WTC11 (cell line): Measurements from ENCODE around the gene LIMCH1. TPM values are rescaled to one million over a fixed set of nuclear protein-coding genes. Genes with fewer than 3 reads are reported as not detected.

Source experiments
- ATAC-seq: fragments of 200-7000 bp; cut with Tn5 transposase; 2 replicates; pipeline ENCODE4 v1.10.0; 2021; ENCODE audit warnings: mild to moderate bottlenecking, moderate library complexity
- CTCF ChIA-PET: fragments of 300-600 bp; sonication (Branson Sonifier 250); formaldehyde crosslinking; loops from one replicate; lab custom pipeline; 2021; ENCODE audit warnings: antibody characterized with exemption; lab: Charles Lee
- POLR2A ChIA-PET: fragments of 350-600 bp; sonication (Branson Sonifier 250); formaldehyde crosslinking; loops from one replicate; lab custom pipeline; 2021; ENCODE audit warnings: antibody characterized with exemption; lab: Charles Lee
- DNase-seq: peaks from one replicate; pipeline ENCODE4 v3.0.0; 2021; ENCODE audit warnings: low spot score
- H3K27ac Mint-ChIP-seq: 2 replicates; pipeline ENCODE4 v1.8.0; 2021; ENCODE audit warnings: mixed read lengths
- H3K27me3 Mint-ChIP-seq: 2 replicates; pipeline ENCODE4 v1.8.0; 2021; ENCODE audit warnings: low read depth, mild to moderate bottlenecking, moderate library complexity, mixed read lengths
- H3K36me3 Mint-ChIP-seq: 2 replicates; pipeline ENCODE4 v1.8.0; 2021; ENCODE audit warnings: mixed read lengths
- H3K4me1 Mint-ChIP-seq: 2 replicates; pipeline ENCODE4 v1.8.0; 2022; ENCODE audit warnings: mixed read lengths
- H3K4me3 Mint-ChIP-seq: 2 replicates; pipeline ENCODE4 v1.8.0; 2021; ENCODE audit warnings: mild to moderate bottlenecking, moderate library complexity, mixed read lengths
- H3K9me3 Mint-ChIP-seq: 2 replicates; pipeline ENCODE4 v1.8.0; 2021; ENCODE audit warnings: mixed read lengths
- AFF4 ChIP-seq: sonication (generic); formaldehyde crosslinking; IDR thresholded peaks from 2 replicates; pipeline ENCODE4 v1.8.1; 2023; ENCODE audit warnings: mild to moderate bottlenecking, missing genetic modification reagents, borderline replicate concordance
- ATF1 ChIP-seq: sonication (generic); formaldehyde crosslinking; IDR thresholded peaks from 2 replicates; pipeline ENCODE4 v1.8.1; 2023; ENCODE audit warnings: mild to moderate bottlenecking, moderate library complexity, missing genetic modification reagents
- ATF3 ChIP-seq: sonication (generic); formaldehyde crosslinking; conservative IDR thresholded peaks from 2 replicates; pipeline ENCODE4 v1.8.1; 2022; ENCODE audit warnings: mild to moderate bottlenecking, missing genetic modification reagents
- CTCF ChIP-seq: fragments of 200-600 bp; IDR thresholded peaks from 2 replicates; pipeline ENCODE4 v1.8.0; 2022; ENCODE audit warnings: antibody characterized with exemption
- E2F4 ChIP-seq: sonication (generic); formaldehyde crosslinking; IDR thresholded peaks from 2 replicates; pipeline ENCODE4 v1.8.1; 2022; ENCODE audit warnings: low read depth, mild to moderate bottlenecking, moderate library complexity, missing genetic modification reagents, borderline replicate concordance
- ELF4 ChIP-seq: sonication (generic); formaldehyde crosslinking; IDR thresholded peaks from 2 replicates; pipeline ENCODE4 v1.8.1; 2022; ENCODE audit warnings: low read depth, mild to moderate bottlenecking, moderate library complexity, missing genetic modification reagents
- FOXJ3 ChIP-seq: sonication (generic); formaldehyde crosslinking; IDR thresholded peaks from 2 replicates; pipeline ENCODE4 v1.9.0; 2021; ENCODE audit warnings: missing genetic modification reagents, mild to moderate bottlenecking, borderline replicate concordance
- FOXP4 ChIP-seq: sonication (generic); formaldehyde crosslinking; IDR thresholded peaks from 2 replicates; pipeline ENCODE4 v1.8.0; 2022; ENCODE audit warnings: mild to moderate bottlenecking, missing genetic modification reagents
- HMGA2 ChIP-seq: fragments of 250-450 bp; sonication (Bioruptor Pico); IDR thresholded peaks from 2 replicates; pipeline ENCODE4 v1.4.0; 2021; ENCODE audit warnings: mild to moderate bottlenecking, moderate library complexity
- MAX ChIP-seq: sonication (generic); formaldehyde crosslinking; IDR thresholded peaks from 2 replicates; pipeline ENCODE4 v1.8.0; 2022; ENCODE audit warnings: mild to moderate bottlenecking, missing genetic modification reagents
- MXD4 ChIP-seq: fragments of 250-450 bp; sonication (Bioruptor Pico); IDR thresholded peaks from 2 replicates; pipeline ENCODE4 v1.8.0; 2021; ENCODE audit warnings: mild to moderate bottlenecking, moderate library complexity, borderline replicate concordance
- MYBL2 ChIP-seq: sonication (generic); formaldehyde crosslinking; IDR thresholded peaks from 2 replicates; pipeline ENCODE4 v1.8.1; 2023; ENCODE audit warnings: mild to moderate bottlenecking, moderate library complexity, missing genetic modification reagents
- NR1H2 ChIP-seq: sonication (generic); formaldehyde crosslinking; IDR thresholded peaks from 2 replicates; pipeline ENCODE4 v1.9.0; 2021; ENCODE audit warnings: mild to moderate bottlenecking, moderate library complexity, missing genetic modification reagents
- OVOL2 ChIP-seq: fragments of 250-450 bp; sonication (Bioruptor Pico); IDR thresholded peaks from 2 replicates; pipeline ENCODE4 v1.9.0; 2021; ENCODE audit warnings: mild to moderate bottlenecking, borderline replicate concordance
- RORB ChIP-seq: fragments of 250-450 bp; sonication (Bioruptor Pico); IDR thresholded peaks from 2 replicates; pipeline ENCODE4 v1.9.0; 2021; ENCODE audit warnings: mild to moderate bottlenecking
- SMAD4 ChIP-seq: sonication (generic); formaldehyde crosslinking; IDR thresholded peaks from 2 replicates; pipeline ENCODE4 v1.8.0; 2022; ENCODE audit warnings: mild to moderate bottlenecking, missing genetic modification reagents
- ZNF512 ChIP-seq: sonication (generic); formaldehyde crosslinking; IDR thresholded peaks from 2 replicates; pipeline ENCODE4 v1.8.1; 2022; ENCODE audit warnings: missing genetic modification reagents, borderline replicate concordance
- total RNA-seq: library from RNA; stranded (reverse); gene quantifications from 3 replicates; pipeline ENCODE4 v1.2.3, GENCODE V29; 2021

Gene LIMCH1
- total RNA-seq, 1 experiment from 2014 or later, result 0.92 TPM

- TF ChIP-seq RORB (CRISPR knock-in tag) (no peak), ELF4 (CRISPR knock-in tag) (no peak), ATF3 (CRISPR knock-in tag) (no peak)
These were observed 13.6 kb downstream of the LIMCH1 start (continued) for GRCh38 chr4:41551536-41551935.

GRCh38 chr4:41554905-41555304, 16.9 kb downstream of the LIMCH1 start:
- H3K27me3 Mint-ChIP-seq, result peaks cover 4% of the 10 kb centered on the region
- ChIA-PET POLR2A (no interaction called here), CTCF (no interaction called here)
- no peak overlapping the region for H3K27ac Mint-ChIP-seq
- DNase-seq, result no peak
- no peak overlapping the region for H3K4me3 Mint-ChIP-seq
- peaks cover under 1% of the 10 kb centered on the region for H3K4me1 Mint-ChIP-seq
- H3K9me3 Mint-ChIP-seq, result no peaks in the 10 kb centered on the region
- ATAC-seq, result no peak
- no peaks in the 10 kb centered on the region for H3K36me3 Mint-ChIP-seq
- 0 out of 2 replicates have a peak, but pooled peaks have one; percentile 22 for TF ChIP-seq HMGA2 (CRISPR knock-in tag)
- TF ChIP-seq OVOL2 (CRISPR knock-in tag), result no peak
- no peak for TF ChIP-seq NR1H2 (CRISPR knock-in tag)
- TF ChIP-seq CTCF, result no peak

- H3K36me3 Mint-ChIP-seq, result no peaks in the 10 kb centered on the region
- no peaks in the 10 kb centered on the region for H3K9me3 Mint-ChIP-seq
- ATAC-seq, result no peak
- POLR2A ChIA-PET, result no interaction called here
- H3K4me1 Mint-ChIP-seq, result peaks cover 4% of the 10 kb centered on the region
- H3K4me3 Mint-ChIP-seq, result no peak overlapping the region
- no peak for DNase-seq
- H3K27me3 Mint-ChIP-seq, result peaks cover 4% of the 10 kb centered on the region
- H3K27ac Mint-ChIP-seq, result no peak overlapping the region
- CTCF ChIA-PET, result no interaction called here
- TF ChIP-seq MYBL2 (CRISPR knock-in tag) (no peak), MXD4 (CRISPR knock-in tag) (no peak), NR1H2 (CRISPR knock-in tag) (no peak), FOXJ3 (CRISPR knock-in tag) (no peak), MAX (CRISPR knock-in tag) (no peak), ZNF512 (CRISPR knock-in tag) (no peak), CTCF (no peak), ATF1 (CRISPR knock-in tag) (no peak), E2F4 (no peak), FOXP4 (CRISPR knock-in tag) (no peak), AFF4 (no peak), SMAD4 (CRISPR knock-in tag) (no peak)
These were observed 18.6 kb downstream of the LIMCH1 start for GRCh38 chr4:41556526-41556925.
